ENCODE data around the gene PCSK7.

GRCh38 chr11:117197516-117198456 is 34.1 kb downstream of the PCSK7 start:
- no peak for TF ChIP-seq POLR2A (IDR thresholded peaks at IDR 0.05; ENCODE audit: low read depth, low read length)
- TF ChIP-seq CTCF (conservative IDR thresholded peaks at IDR 0.05; ENCODE audit: low read depth, low read length): peak; percentile 62
- TF ChIP-seq BHLHE40 (IDR thresholded peaks at IDR 0.05; ENCODE audit: low read depth, low read length): no peak
- peak; percentile 34 for TF ChIP-seq RAD21 (IDR thresholded peaks at IDR 0.05; ENCODE audit: low read length)
- TF ChIP-seq MAZ (IDR thresholded peaks at IDR 0.05; ENCODE audit: borderline replicate concordance, low read depth, low read length): peak; percentile 60; the same call in 1 of the 2 replicates
- TF ChIP-seq MXI1 (IDR thresholded peaks at IDR 0.05; ENCODE audit: borderline replicate concordance, low read depth, low read length): no peak
- TF ChIP-seq FOS (IDR thresholded peaks at IDR 0.05; ENCODE audit: low read depth, low read length): no peak
- TF ChIP-seq SMC3 (IDR thresholded peaks at IDR 0.05; ENCODE audit: low read depth, low read length): no peak
- TF ChIP-seq ELK1 (IDR thresholded peaks at IDR 0.05; ENCODE audit: borderline replicate concordance, low read depth, low read length): no peak
- TF ChIP-seq CEBPB (IDR thresholded peaks at IDR 0.05; ENCODE audit: low read depth, low read length): no peak
- no peak for TF ChIP-seq MAFK (IDR thresholded peaks at IDR 0.05; ENCODE audit: low read depth, low read length)
